Type B pancreatic cell (in vitro differentiated cells): ENCODE results near the gene TPBGL. TPM values are rescaled to one million over a fixed set of nuclear protein-coding genes. Genes with fewer than 3 reads are reported as not detected.

ENCODE experiments used
- DNase-seq: peaks from one replicate; pipeline ENCODE4 v3.0.0; 2021; ENCODE audit warnings: mixed read lengths; ENCODE audit not compliant: unreplicated experiment; ENCODE audit errors: extremely low spot score
- H3K27ac Mint-ChIP-seq: 2 replicates; pipeline ENCODE4 v1.8.0; 2021; ENCODE audit warnings: mild to moderate bottlenecking, mixed read lengths
- H3K27me3 Mint-ChIP-seq: 2 replicates; pipeline ENCODE4 v1.8.0; 2021; ENCODE audit warnings: mixed read lengths
- H3K36me3 Mint-ChIP-seq: 2 replicates; pipeline ENCODE4 v1.8.0; 2021; ENCODE audit warnings: mixed read lengths
- H3K4me1 Mint-ChIP-seq: one replicate; pipeline ENCODE4 v1.8.0; 2021; ENCODE audit warnings: mixed read lengths; ENCODE audit not compliant: unreplicated experiment
- H3K4me3 Mint-ChIP-seq: 2 replicates; pipeline ENCODE4 v1.8.0; 2021; ENCODE audit warnings: mild to moderate bottlenecking, mixed read lengths
- H3K9me3 Mint-ChIP-seq: 2 replicates; pipeline ENCODE4 v1.8.0; 2021; ENCODE audit warnings: mixed read lengths
- total RNA-seq: library from RNA; stranded (reverse); gene quantifications from 2 replicates; pipeline ENCODE4 v1.2.1, GENCODE V29; 2021; ENCODE audit warnings: low replicate concordance
- TF ChIP-seq, protein P1 (sequence below): fragments of 200-600 bp; sonication (generic); conservative IDR thresholded peaks from 2 replicates; pipeline ENCODE4 v1.5.0; 2021; ENCODE audit warnings: antibody characterized with exemption, mild to moderate bottlenecking

TPBGL gene
- total RNA-seq, 1 donor from 2014 or later, result 0.56 TPM

GRCh38 chr11:75214411-75214821 lies 26.2 kb upstream of the TPBGL start:
- H3K4me1 Mint-ChIP-seq, result no peaks in the 10 kb centered on the region
- no peak overlapping the region for H3K27ac Mint-ChIP-seq
- peak; percentile 89 for DNase-seq
- no peaks in the 10 kb centered on the region for H3K9me3 Mint-ChIP-seq
- no peak overlapping the region for H3K4me3 Mint-ChIP-seq
- TF ChIP-seq, protein P1, sequence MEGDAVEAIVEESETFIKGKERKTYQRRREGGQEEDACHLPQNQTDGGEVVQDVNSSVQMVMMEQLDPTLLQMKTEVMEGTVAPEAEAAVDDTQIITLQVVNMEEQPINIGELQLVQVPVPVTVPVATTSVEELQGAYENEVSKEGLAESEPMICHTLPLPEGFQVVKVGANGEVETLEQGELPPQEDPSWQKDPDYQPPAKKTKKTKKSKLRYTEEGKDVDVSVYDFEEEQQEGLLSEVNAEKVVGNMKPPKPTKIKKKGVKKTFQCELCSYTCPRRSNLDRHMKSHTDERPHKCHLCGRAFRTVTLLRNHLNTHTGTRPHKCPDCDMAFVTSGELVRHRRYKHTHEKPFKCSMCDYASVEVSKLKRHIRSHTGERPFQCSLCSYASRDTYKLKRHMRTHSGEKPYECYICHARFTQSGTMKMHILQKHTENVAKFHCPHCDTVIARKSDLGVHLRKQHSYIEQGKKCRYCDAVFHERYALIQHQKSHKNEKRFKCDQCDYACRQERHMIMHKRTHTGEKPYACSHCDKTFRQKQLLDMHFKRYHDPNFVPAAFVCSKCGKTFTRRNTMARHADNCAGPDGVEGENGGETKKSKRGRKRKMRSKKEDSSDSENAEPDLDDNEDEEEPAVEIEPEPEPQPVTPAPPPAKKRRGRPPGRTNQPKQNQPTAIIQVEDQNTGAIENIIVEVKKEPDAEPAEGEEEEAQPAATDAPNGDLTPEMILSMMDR, result peak; percentile 68
- no peaks in the 10 kb centered on the region for H3K36me3 Mint-ChIP-seq
- peaks cover 46% of the 10 kb centered on the region for H3K27me3 Mint-ChIP-seq

DNA sequence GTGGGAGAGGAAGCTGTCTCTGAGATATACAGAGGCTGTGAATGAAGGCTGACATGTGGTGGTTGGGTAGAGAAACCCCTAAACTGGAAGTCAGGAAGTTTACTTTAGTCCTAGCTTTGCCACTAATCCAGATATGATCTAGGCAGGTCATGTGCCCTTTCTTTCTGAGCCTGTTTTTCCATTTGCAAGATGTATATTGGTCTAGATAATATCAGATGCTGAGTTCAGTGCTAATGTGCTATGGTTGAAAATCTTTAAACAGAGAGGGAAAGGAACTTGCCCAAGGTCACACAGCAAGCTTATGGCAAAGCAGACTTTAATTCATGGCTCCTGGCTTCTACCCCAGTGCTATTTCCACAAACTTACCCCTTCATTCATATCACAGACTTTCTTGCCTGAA lies 25.7 kb upstream of the TPBGL start:
- TF ChIP-seq, protein P1, result no peak
- Mint-ChIP-seq H3K9me3 (no peaks in the 10 kb centered on the region), H3K4me3 (no peak overlapping the region), H3K27ac (no peak overlapping the region), H3K4me1 (no peaks in the 10 kb centered on the region), H3K36me3 (no peaks in the 10 kb centered on the region), H3K27me3 (peaks cover 50% of the 10 kb centered on the region)
- no peak for DNase-seq

DNA sequence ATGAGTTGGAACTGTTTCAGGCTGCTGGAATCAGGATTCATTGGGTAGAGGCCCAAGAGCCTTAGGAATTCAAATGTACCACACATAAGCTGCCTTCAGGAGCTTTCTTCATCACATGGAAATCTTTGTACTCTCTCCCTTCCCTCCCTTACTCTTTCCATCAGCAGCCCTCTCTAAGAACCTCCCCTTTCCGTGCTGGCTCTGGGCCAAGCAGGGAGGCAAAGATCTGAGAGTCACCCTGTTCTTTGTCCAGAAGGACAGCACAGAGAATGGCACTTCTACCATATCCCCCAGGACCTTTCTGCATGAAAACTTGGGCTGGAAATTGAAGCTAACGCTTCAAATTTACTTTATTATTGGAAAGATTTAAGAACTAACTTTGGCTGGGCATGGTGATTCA lies 20.7 kb upstream of the TPBGL start:
- TF ChIP-seq, protein P1, result no peak
- Mint-ChIP-seq H3K36me3 (no peaks in the 10 kb centered on the region), H3K27ac (no peak overlapping the region), H3K4me1 (no peaks in the 10 kb centered on the region), H3K4me3 (no peak overlapping the region), H3K9me3 (no peaks in the 10 kb centered on the region), H3K27me3 (peaks cover 48% of the 10 kb centered on the region)
- no peak for DNase-seq

GRCh38 chr11:75223954-75224643 lies 16.5 kb upstream of the TPBGL start:
- DNase-seq, result no peak
- no peaks in the 10 kb centered on the region for H3K4me1 Mint-ChIP-seq
- no peaks in the 10 kb centered on the region for H3K36me3 Mint-ChIP-seq
- H3K9me3 Mint-ChIP-seq, result no peaks in the 10 kb centered on the region
- no peak overlapping the region for H3K4me3 Mint-ChIP-seq
- no peak overlapping the region for H3K27ac Mint-ChIP-seq
- H3K27me3 Mint-ChIP-seq, result peaks cover 29% of the 10 kb centered on the region
- TF ChIP-seq, protein P1, result no peak

GRCh38 chr11:75225794-75226193 lies 14.8 kb upstream of the TPBGL start:
- Mint-ChIP-seq H3K4me3 (no peak overlapping the region), H3K4me1 (no peaks in the 10 kb centered on the region)

More at GRCh38 chr11:75225794-75226193, 14.8 kb upstream of the TPBGL start:
- TF ChIP-seq, protein P1, result no peak
- Mint-ChIP-seq H3K9me3 (no peaks in the 10 kb centered on the region), H3K27ac (no peak overlapping the region), H3K27me3 (peaks cover 21% of the 10 kb centered on the region), H3K36me3 (no peaks in the 10 kb centered on the region)
- DNase-seq, result no peak
